Measurements from ENCODE around the gene GLRA1.

- no peak for TF ChIP-seq SP1 (IDR thresholded peaks at IDR 0.05)
- TF ChIP-seq SUZ12 (IDR thresholded peaks at IDR 0.05), result no peak
- TF ChIP-seq ELF4 (IDR thresholded peaks at IDR 0.05), result no peak
- no peak for TF ChIP-seq BHLHE40 (IDR thresholded peaks at IDR 0.05; ENCODE audit: borderline replicate concordance)
- TF ChIP-seq TARDBP (IDR thresholded peaks at IDR 0.05), result no peak
- no peak for TF ChIP-seq FOXM1 (IDR thresholded peaks at IDR 0.05; ENCODE audit: borderline replicate concordance)
- no peak for TF ChIP-seq ARNT (IDR thresholded peaks at IDR 0.05)
- TF ChIP-seq HDGF (IDR thresholded peaks at IDR 0.05; ENCODE audit: borderline replicate concordance), result no peak
- no peak for TF ChIP-seq FOXK2 (IDR thresholded peaks at IDR 0.05)
- no peak for TF ChIP-seq PKNOX1 (IDR thresholded peaks at IDR 0.05)
- TF ChIP-seq ZNF384 (IDR thresholded peaks at IDR 0.05), result no peak
- no peak for TF ChIP-seq LEF1 (IDR thresholded peaks at IDR 0.05; ENCODE audit: borderline replicate concordance)
- no peak for TF ChIP-seq NFRKB (IDR thresholded peaks at IDR 0.05)
- TF ChIP-seq CTBP1 (IDR thresholded peaks at IDR 0.05; ENCODE audit: borderline replicate concordance), result no peak
Measured at GRCh38 chr5:151815051-151815450, 109.6 kb downstream of the GLRA1 start.

All from HEK293T (cell line).